MM.1S (cell line): ENCODE results near the gene STMND1.

Source experiments
- CTCF ChIP-seq: fragments of 300-600 bp; sonication (generic); IDR thresholded peaks from 2 replicates; pipeline ENCODE4 v1.5.1; 2016; ENCODE audit warnings: antibody characterized with exemption, low read length, mixed read lengths
- EZH2 ChIP-seq: fragments of 300-600 bp; sonication (generic); optimal IDR thresholded peaks from 2 replicates; pipeline ENCODE3; 2017; ENCODE audit warnings: low read depth, mild to moderate bottlenecking, antibody characterized with exemption, low read length, mixed read lengths
- EZH2phosphoT487 ChIP-seq: fragments of 300-600 bp; sonication (generic); IDR thresholded peaks from 2 replicates; pipeline ENCODE4 v1.6.1; 2018; ENCODE audit warnings: antibody characterized with exemption, low read length

- TF ChIP-seq CTCF (no peak), EZH2 (no peak), EZH2phosphoT487 (no peak)
These were observed 44.5 kb upstream of the STMND1 start for GRCh38 chr6:17057322-17057721.
